Neural cell (in vitro differentiated cells): ENCODE results near the gene CDYL.

ENCODE experiments used
- CTCF ChIP-seq: fragments of 450-650 bp; IDR thresholded peaks from 2 replicates; pipeline ENCODE4 v1.5.1; 2014; ENCODE audit warnings: antibody characterized with exemption, mild to moderate bottlenecking, moderate library complexity; ENCODE audit not compliant: poor library complexity, severe bottlenecking
- EP300 ChIP-seq: fragments of 450-650 bp; conservative IDR thresholded peaks from 2 replicates; pipeline ENCODE4 v1.6.1; 2014; ENCODE audit warnings: antibody characterized with exemption, mild to moderate bottlenecking, moderate library complexity; ENCODE audit not compliant: poor library complexity, severe bottlenecking
- EZH2 ChIP-seq: fragments of 200-600, 300-800 bp; shearing (Covaris generic), sonication (generic); IDR thresholded peaks from 2 replicates; pipeline ENCODE4 v1.6.1; 2014; ENCODE audit warnings: antibody characterized with exemption, low read length, borderline replicate concordance, mild to moderate bottlenecking; ENCODE audit not compliant: insufficient read depth, poor library complexity, severe bottlenecking
- RAD21 ChIP-seq: fragments of 450-650 bp; conservative IDR thresholded peaks from 2 replicates; pipeline ENCODE4 v1.6.1; 2014; ENCODE audit warnings: antibody characterized with exemption, mild to moderate bottlenecking, moderate library complexity
- TAF1 ChIP-seq: IDR thresholded peaks from 2 replicates; pipeline ENCODE4 v1.6.1; 2012; ENCODE audit warnings: low read depth

DNA sequence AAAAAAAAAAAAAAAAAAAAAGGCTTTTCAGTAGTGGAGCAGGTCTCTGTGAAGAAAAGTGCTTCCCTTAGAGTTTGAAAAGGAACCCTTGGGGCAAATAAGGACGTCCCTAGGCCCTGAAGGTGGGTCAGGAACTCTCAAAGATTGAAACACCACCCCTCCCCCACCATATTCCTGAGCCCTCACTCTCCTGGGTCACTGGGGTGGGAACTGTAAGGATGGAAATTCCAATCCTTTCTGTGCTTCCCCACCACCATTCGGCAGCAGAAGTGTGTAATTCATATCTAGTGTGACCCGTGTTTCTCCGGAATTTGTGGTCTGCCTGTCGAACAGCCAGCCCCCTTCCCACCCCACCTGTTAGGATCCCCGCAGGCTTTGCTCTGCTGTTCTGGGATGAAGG is 12.3 kb downstream of the CDYL start:
- TF ChIP-seq RAD21 = no peak
- TF ChIP-seq CTCF = no peak
- no peak for TF ChIP-seq EZH2
- no peak for TF ChIP-seq TAF1
- no peak for TF ChIP-seq EP300
